ENCODE results near the gene EID2B.

- TF ChIP-seq ZFP3 (CRISPR knock-in tag; IDR thresholded peaks at IDR 0.05) (no peak), GLIS3 (CRISPR knock-in tag; IDR thresholded peaks at IDR 0.05) (no peak), ZNF70 (CRISPR knock-in tag; IDR thresholded peaks at IDR 0.05) (no peak), ZNF8 (CRISPR knock-in tag; IDR thresholded peaks at IDR 0.05) (no peak), CREB5 (CRISPR knock-in tag; IDR thresholded peaks at IDR 0.05; ENCODE audit: low read depth) (no peak), ZFP30 (CRISPR knock-in tag; IDR thresholded peaks at IDR 0.05) (no peak)
- TF ChIP-seq, protein P1, sequence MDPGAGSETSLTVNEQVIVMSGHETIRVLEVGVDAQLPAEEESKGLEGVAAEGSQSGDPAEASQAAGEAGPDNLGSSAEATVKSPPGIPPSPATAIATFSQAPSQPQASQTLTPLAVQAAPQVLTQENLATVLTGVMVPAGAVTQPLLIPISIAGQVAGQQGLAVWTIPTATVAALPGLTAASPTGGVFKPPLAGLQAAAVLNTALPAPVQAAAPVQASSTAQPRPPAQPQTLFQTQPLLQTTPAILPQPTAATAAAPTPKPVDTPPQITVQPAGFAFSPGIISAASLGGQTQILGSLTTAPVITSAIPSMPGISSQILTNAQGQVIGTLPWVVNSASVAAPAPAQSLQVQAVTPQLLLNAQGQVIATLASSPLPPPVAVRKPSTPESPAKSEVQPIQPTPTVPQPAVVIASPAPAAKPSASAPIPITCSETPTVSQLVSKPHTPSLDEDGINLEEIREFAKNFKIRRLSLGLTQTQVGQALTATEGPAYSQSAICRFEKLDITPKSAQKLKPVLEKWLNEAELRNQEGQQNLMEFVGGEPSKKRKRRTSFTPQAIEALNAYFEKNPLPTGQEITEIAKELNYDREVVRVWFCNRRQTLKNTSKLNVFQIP (CRISPR knock-in tag; IDR thresholded peaks at IDR 0.05; ENCODE audit: borderline replicate concordance, low read depth), result no peak
- TF ChIP-seq, protein P2, sequence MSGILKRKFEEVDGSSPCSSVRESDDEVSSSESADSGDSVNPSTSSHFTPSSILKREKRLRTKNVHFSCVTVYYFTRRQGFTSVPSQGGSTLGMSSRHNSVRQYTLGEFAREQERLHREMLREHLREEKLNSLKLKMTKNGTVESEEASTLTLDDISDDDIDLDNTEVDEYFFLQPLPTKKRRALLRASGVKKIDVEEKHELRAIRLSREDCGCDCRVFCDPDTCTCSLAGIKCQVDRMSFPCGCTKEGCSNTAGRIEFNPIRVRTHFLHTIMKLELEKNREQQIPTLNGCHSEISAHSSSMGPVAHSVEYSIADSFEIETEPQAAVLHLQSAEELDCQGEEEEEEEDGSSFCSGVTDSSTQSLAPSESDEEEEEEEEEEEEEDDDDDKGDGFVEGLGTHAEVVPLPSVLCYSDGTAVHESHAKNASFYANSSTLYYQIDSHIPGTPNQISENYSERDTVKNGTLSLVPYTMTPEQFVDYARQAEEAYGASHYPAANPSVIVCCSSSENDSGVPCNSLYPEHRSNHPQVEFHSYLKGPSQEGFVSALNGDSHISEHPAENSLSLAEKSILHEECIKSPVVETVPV (CRISPR knock-in tag; IDR thresholded peaks at IDR 0.05), result no peak
- TF ChIP-seq, protein P3, sequence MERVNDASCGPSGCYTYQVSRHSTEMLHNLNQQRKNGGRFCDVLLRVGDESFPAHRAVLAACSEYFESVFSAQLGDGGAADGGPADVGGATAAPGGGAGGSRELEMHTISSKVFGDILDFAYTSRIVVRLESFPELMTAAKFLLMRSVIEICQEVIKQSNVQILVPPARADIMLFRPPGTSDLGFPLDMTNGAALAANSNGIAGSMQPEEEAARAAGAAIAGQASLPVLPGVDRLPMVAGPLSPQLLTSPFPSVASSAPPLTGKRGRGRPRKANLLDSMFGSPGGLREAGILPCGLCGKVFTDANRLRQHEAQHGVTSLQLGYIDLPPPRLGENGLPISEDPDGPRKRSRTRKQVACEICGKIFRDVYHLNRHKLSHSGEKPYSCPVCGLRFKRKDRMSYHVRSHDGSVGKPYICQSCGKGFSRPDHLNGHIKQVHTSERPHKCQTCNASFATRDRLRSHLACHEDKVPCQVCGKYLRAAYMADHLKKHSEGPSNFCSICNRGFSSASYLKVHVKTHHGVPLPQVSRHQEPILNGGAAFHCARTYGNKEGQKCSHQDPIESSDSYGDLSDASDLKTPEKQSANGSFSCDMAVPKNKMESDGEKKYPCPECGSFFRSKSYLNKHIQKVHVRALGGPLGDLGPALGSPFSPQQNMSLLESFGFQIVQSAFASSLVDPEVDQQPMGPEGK (CRISPR knock-in tag; IDR thresholded peaks at IDR 0.05; ENCODE audit: borderline replicate concordance), result no peak
Measured at GRCh38 chr19:39582442-39582841, 49.8 kb upstream of the EID2B start.
